Right kidney (tissue), 1 donor: ENCODE data around the gene CHRD.

Experiments used
- DNase-seq: peaks from one replicate; pipeline ENCODE4 v3.0.0-alpha.2; 2016

The CHRD gene

GRCh38 chr3:184360929-184361531 is 18.8 kb upstream of the CHRD start:
- peak; percentile 82 for DNase-seq

GRCh38 chr3:184361532-184361931 is 18.3 kb upstream of the CHRD start, which contains the start of the genes CLCN2 and POLR2H:
Gene CLCN2, minus strand, starts transcription at chr3:184361605. Its CDS starts 126 bp downstream, at chr3:184361479.
Gene POLR2H, plus strand, starts transcription at chr3:184361710. Its CDS starts 1,783 bp downstream, at chr3:184363493.
- peak; percentile 83 for DNase-seq

- DNase-seq: peak; percentile 77
These were observed 17.8 kb upstream of the CHRD start for GRCh38 chr3:184361932-184362667.

- DNase-seq: peak; percentile 92
These were observed 16.9 kb upstream of the CHRD start for GRCh38 chr3:184362668-184363546.

GRCh38 chr3:184366619-184367289 is 13.1 kb upstream of the CHRD start:
- no peak for DNase-seq

- DNase-seq: no peak
These were observed 11.7 kb upstream of the CHRD start for GRCh38 chr3:184368116-184368515.

- no peak for DNase-seq
These were observed 11.2 kb upstream of the CHRD start for GRCh38 chr3:184368586-184369183.

- peak; percentile 32 for DNase-seq
These were observed 8.3 kb upstream of the CHRD start for GRCh38 chr3:184371570-184372018.

GRCh38 chr3:184372296-184372821 is 7.5 kb upstream of the CHRD start:
- no peak for DNase-seq

GRCh38 chr3:184372911-184373310 is 6.9 kb upstream of the CHRD start:
- DNase-seq: no peak

- DNase-seq: no peak
These were observed 6.4 kb upstream of the CHRD start for GRCh38 chr3:184373422-184373821.

- no peak for DNase-seq
These were observed 4.0 kb upstream of the CHRD start for GRCh38 chr3:184375747-184376461.

- DNase-seq: no peak
These were observed 2.5 kb upstream of the CHRD start for GRCh38 chr3:184377374-184377773.

GRCh38 chr3:184377882-184378445 is 1.9 kb upstream of the CHRD start, which contains the start of gene THPO:
Gene THPO, minus strand, starts transcription at chr3:184378207. Its CDS starts 1,948 bp downstream, at chr3:184376259.
- peak; percentile 31 for DNase-seq

- peak; percentile 44 for DNase-seq
These were observed 1.1 kb upstream of the CHRD start for GRCh38 chr3:184378651-184379357.

GRCh38 chr3:184380185-184380626 is 352 bp downstream of the CHRD start:
- DNase-seq: peak; percentile 50

- DNase-seq: peak; percentile 65
These were observed 890 bp downstream of the CHRD start for GRCh38 chr3:184380627-184381260.

- peak; percentile 72 for DNase-seq
These were observed 1.7 kb downstream of the CHRD start for GRCh38 chr3:184381261-184382224.
